ENCODE results near the gene GPC5.

GRCh38 chr13:92412481-92412880 lies 1014.1 kb downstream of the GPC5 start:
- TF ChIP-seq POLR2AphosphoS5 (IDR thresholded peaks at IDR 0.05) = no peak
- TF ChIP-seq POLR2A (IDR thresholded peaks at IDR 0.05) = no peak
- TF ChIP-seq CTCF (IDR thresholded peaks at IDR 0.05 in 8 of 11, conservative IDR thresholded peaks at IDR 0.05 in 3 of 11) = no peak

Data from spleen (tissue), 7 donors.